K562 (cell line): Measurements from ENCODE around the gene LAIR1. TPM values are rescaled to one million over a fixed set of nuclear protein-coding genes. Genes with fewer than 3 reads are reported as not detected.

ENCODE experiments used
- CREB5 ChIP-seq: fragments of 250-450 bp; sonication (Bioruptor Pico); IDR thresholded peaks from 2 replicates; pipeline ENCODE4 v1.5.0; 2020; ENCODE audit warnings: mild to moderate bottlenecking
- KLF16 ChIP-seq: IDR thresholded peaks from 2 replicates; pipeline ENCODE4 v1.6.1; 2016; ENCODE audit warnings: antibody characterized with exemption
- NONO ChIP-seq, 2 experiments: fragments of 200-400 bp in 1 of 2; fragments of 450-650 bp in 1 of 2; formaldehyde crosslinking in 1 of 2; IDR thresholded peaks; 2 replicates each; pipeline ENCODE4 v1.6.1; 2017; ENCODE audit warnings: low read depth in 2 of 2, mild to moderate bottlenecking in 2 of 2, moderate library complexity in 2 of 2, low read length in 1 of 2
- PCBP2 ChIP-seq: fragments of 200-400 bp; formaldehyde crosslinking; IDR thresholded peaks from 2 replicates; pipeline ENCODE4 v1.6.1; 2018; ENCODE audit warnings: low read length, low read depth, mild to moderate bottlenecking, moderate library complexity; ENCODE audit not compliant: poor library complexity, severe bottlenecking
- RB1 ChIP-seq: fragments of 450-650 bp; IDR thresholded peaks from 2 replicates; pipeline ENCODE4 v1.6.1; 2017; ENCODE audit warnings: low read depth, mild to moderate bottlenecking
- TFE3 ChIP-seq: fragments of 450-650 bp; formaldehyde crosslinking; IDR thresholded peaks from 2 replicates; pipeline ENCODE4 v1.4.0; 2020; ENCODE audit warnings: mild to moderate bottlenecking, mixed read lengths
- ZNF449 ChIP-seq: fragments of 250-450 bp; sonication (Bioruptor Pico); IDR thresholded peaks from 2 replicates; pipeline ENCODE4 v1.8.0; 2022; ENCODE audit warnings: moderate library complexity, mild to moderate bottlenecking, inconsistent platforms
- ZNF584 ChIP-seq: fragments of 200-800 bp; sonication (Bioruptor generic); IDR thresholded peaks from 2 replicates; pipeline ENCODE4 v1.6.1; 2016; ENCODE audit warnings: low read depth, mild to moderate bottlenecking, missing genetic modification characterization, missing compliant biosample characterization
- ZNF778 ChIP-seq: fragments of 450-650 bp; formaldehyde crosslinking; IDR thresholded peaks from 2 replicates; pipeline ENCODE4 v1.4.0; 2020; ENCODE audit warnings: mild to moderate bottlenecking, moderate library complexity
- polyA plus RNA-seq, 8 experiments: library from polyadenylated mRNA; depleted of rRNA in 4 of 8; stranded (reverse) in 5 of 8; unstranded in 3 of 8; fragments of >200 nt; fragmentation: Nextera tagmentation in 2 of 8; fragmentation: Illumina TruSeq in 1 of 8; extraction: Ambion mirVana in 2 of 8; extraction: Trizol in 1 of 8; gene quantifications; 2 replicates each; pipeline versions ENCODE4 v1.2.1 to v1.2.3, GENCODE V29; 2011 to 2014; ENCODE audit warnings: inconsistent platforms in 1 of 8, missing spikeins in 1 of 8
- total RNA-seq, 7 experiments: library from RNA; depleted of rRNA in 6 of 7; stranded (reverse); fragments of >200 nt in 6 of 7; fragmentation: Illumina TruSeq in 2 of 7; extraction: Trizol in 2 of 7; gene quantifications; 2 replicates each; pipeline versions ENCODE4 v1.2.1 to v1.2.3, GENCODE V29; 2011 to 2021; ENCODE audit warnings: low replicate concordance in 1 of 7
- TF ChIP-seq, protein P1 (sequence below): sonication (generic); formaldehyde crosslinking; IDR thresholded peaks from 2 replicates; pipeline ENCODE4 v1.8.0; 2022; ENCODE audit warnings: mild to moderate bottlenecking, missing genetic modification reagents

The LAIR1 gene
- total and polyA plus RNA-seq, 9 of the 15 experiments (the other 6 are each of a cell fraction or from before 2014, with no cell fraction given) = 0.12 to 0.54 (median 0.24) TPM; not detected in 6

DNA sequence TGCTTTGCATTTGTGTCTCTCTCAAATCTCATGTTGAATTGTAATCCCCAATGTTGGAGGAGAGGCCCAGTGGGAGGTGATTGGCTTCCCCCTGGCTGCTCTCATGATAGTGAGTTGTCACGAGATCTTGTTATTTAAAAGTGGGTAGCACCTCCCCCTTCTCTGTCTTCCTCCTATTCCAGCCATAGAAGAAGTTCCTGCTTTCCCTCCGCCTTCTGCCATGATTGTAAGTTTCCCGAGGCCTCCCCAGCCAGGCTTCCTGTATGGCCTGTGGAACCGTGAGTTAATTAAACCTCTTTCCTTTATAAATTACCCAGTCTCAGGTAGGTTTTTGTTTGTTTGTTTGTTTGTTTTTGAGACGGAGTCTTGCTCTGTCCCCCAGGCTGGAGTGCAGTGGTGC, 29.6 kb downstream of the LAIR1 start (continued):
- TF ChIP-seq, protein P1, sequence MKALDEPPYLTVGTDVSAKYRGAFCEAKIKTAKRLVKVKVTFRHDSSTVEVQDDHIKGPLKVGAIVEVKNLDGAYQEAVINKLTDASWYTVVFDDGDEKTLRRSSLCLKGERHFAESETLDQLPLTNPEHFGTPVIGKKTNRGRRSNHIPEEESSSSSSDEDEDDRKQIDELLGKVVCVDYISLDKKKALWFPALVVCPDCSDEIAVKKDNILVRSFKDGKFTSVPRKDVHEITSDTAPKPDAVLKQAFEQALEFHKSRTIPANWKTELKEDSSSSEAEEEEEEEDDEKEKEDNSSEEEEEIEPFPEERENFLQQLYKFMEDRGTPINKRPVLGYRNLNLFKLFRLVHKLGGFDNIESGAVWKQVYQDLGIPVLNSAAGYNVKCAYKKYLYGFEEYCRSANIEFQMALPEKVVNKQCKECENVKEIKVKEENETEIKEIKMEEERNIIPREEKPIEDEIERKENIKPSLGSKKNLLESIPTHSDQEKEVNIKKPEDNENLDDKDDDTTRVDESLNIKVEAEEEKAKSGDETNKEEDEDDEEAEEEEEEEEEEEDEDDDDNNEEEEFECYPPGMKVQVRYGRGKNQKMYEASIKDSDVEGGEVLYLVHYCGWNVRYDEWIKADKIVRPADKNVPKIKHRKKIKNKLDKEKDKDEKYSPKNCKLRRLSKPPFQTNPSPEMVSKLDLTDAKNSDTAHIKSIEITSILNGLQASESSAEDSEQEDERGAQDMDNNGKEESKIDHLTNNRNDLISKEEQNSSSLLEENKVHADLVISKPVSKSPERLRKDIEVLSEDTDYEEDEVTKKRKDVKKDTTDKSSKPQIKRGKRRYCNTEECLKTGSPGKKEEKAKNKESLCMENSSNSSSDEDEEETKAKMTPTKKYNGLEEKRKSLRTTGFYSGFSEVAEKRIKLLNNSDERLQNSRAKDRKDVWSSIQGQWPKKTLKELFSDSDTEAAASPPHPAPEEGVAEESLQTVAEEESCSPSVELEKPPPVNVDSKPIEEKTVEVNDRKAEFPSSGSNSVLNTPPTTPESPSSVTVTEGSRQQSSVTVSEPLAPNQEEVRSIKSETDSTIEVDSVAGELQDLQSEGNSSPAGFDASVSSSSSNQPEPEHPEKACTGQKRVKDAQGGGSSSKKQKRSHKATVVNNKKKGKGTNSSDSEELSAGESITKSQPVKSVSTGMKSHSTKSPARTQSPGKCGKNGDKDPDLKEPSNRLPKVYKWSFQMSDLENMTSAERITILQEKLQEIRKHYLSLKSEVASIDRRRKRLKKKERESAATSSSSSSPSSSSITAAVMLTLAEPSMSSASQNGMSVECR (CRISPR knock-in tag) = no peak
- TF ChIP-seq NONO (IDR thresholded peaks at IDR 0.05; ENCODE audit: low read depth in 2 of 2, low read length in 1 of 2) (no peak), ZNF584 (CRISPR knock-in tag) (no peak), ZNF778 (CRISPR knock-in tag) (no peak), ZNF449 (CRISPR knock-in tag) (no peak), TFE3 (CRISPR knock-in tag) (peak; percentile 33), RB1 (no peak), CREB5 (CRISPR knock-in tag) (no peak), KLF16 (no peak), PCBP2 (no peak)
